Testis (tissue), 2 donors: ENCODE data around the gene HIP1.

Source experiments
- POLR2A ChIP-seq: fragments of 450-650 bp; IDR thresholded peaks from one replicate; pipeline ENCODE4 v1.6.1; 2017; ENCODE audit warnings: antibody characterized with exemption, mild to moderate bottlenecking, moderate library complexity
- TF ChIP-seq, protein P1 (sequence below), 3 experiments: fragments of 450-650 bp in 2 of 3; fragments of 200-600 bp in 1 of 3; sonication (generic) in 1 of 3; IDR thresholded peaks; one replicate each; pipeline ENCODE4 v1.5.1; 2016 to 2019; ENCODE audit warnings: antibody characterized with exemption in 3 of 3, mild to moderate bottlenecking in 2 of 3, moderate library complexity in 1 of 3

DNA sequence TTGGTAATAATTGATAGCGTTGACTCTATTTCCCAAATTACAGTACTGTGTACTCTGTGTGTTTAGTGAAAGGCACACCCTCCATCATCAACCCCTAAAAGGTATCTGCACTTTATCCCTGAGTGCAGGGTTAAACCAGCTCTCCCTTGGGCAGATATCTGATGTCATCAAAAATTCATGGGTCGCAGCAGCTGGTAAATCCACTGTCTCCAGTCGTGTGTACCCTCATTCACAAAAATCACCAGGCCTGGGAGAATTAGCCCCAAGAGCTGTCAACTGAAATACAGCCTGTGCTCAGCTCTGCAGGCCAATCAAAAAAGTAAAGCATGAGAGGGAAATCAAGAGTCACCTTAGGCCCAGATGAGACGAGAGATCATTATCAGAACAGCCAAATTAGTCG, 103.7 kb downstream of the HIP1 start:
- TF ChIP-seq, protein P1, sequence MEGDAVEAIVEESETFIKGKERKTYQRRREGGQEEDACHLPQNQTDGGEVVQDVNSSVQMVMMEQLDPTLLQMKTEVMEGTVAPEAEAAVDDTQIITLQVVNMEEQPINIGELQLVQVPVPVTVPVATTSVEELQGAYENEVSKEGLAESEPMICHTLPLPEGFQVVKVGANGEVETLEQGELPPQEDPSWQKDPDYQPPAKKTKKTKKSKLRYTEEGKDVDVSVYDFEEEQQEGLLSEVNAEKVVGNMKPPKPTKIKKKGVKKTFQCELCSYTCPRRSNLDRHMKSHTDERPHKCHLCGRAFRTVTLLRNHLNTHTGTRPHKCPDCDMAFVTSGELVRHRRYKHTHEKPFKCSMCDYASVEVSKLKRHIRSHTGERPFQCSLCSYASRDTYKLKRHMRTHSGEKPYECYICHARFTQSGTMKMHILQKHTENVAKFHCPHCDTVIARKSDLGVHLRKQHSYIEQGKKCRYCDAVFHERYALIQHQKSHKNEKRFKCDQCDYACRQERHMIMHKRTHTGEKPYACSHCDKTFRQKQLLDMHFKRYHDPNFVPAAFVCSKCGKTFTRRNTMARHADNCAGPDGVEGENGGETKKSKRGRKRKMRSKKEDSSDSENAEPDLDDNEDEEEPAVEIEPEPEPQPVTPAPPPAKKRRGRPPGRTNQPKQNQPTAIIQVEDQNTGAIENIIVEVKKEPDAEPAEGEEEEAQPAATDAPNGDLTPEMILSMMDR (IDR thresholded peaks at IDR 0.05), result no peak
- TF ChIP-seq POLR2A, result no peak
